Stimulated activated CD4-positive, alpha-beta T cell treated with anti-CD3 and anti-CD28 coated beads, Interleukin-12 subunit alpha, Interleukin-12 subunit beta, amount 100 ng/mL, for 48 hours (primary cell): Measurements from ENCODE around the gene SORCS3.

Source experiments
- DNase-seq, 3 donors: peaks; one replicate each; pipeline ENCODE4 v3.0.0-alpha.2; 2020; ENCODE audit warnings: low read depth in 2 of 3, low spot score in 1 of 3

SORCS3 gene

DNA sequence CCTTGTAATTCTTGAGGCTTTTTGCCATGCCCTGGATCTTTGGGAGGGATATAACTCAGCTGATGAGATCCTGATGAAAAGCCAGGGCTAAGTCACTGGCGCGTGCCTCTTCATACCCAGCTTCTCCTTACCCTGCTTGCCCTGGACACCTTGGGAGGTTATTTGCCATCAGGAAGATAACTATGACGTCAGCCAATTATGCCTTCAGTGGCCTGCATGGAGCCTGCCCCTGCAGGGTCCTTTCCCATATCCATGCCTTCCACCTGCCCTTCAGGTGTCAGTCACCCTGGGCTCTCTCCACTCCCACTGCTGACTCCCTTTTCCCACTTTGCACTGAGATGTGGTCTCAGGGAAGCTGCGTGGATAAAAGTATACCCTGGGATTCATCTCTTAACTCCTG is 520.1 kb downstream of the SORCS3 start:
- DNase-seq: no peak

- DNase-seq: no peak
Observed at GRCh38 chr10:105161767-105162166, 520.7 kb downstream of the SORCS3 start.

DNA sequence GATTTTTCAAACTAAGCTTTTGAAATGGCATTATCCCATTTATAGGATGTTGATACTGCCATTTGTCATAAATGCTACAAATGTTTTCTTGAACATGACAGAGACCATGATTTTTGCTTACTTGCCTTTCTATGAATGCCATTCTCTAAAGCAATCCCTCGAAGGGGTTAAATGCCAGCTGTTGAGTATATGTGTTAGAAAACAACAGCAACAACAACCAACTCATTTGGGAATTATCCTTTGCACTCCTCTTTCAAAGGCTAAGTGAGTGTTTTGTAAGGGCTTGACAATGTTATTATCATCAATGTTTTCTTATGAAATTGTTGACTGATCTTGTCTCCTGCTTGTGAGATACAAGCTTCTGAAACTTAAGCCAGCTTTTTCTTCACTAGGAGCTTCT is 529.4 kb downstream of the SORCS3 start:
- DNase-seq: no peak

DNA sequence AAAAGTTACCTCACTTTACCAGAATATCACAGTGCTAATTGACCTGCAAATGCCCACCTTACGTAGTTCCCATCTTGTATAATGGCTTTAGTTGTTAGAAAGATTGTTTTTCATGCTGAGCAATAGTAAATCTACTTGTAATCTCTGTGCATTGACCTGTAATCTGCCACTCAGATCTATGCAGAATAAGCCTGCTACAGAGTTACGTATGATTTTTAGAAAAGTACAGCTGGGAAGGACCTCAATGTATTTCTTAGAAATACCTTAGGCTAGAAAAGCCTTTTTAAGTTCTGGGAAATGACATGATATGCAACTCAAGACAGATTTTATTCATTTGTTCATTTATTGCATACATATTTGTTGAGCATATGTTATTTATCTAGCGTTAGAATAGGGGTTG is 530.9 kb downstream of the SORCS3 start:
- no peak for DNase-seq

DNA sequence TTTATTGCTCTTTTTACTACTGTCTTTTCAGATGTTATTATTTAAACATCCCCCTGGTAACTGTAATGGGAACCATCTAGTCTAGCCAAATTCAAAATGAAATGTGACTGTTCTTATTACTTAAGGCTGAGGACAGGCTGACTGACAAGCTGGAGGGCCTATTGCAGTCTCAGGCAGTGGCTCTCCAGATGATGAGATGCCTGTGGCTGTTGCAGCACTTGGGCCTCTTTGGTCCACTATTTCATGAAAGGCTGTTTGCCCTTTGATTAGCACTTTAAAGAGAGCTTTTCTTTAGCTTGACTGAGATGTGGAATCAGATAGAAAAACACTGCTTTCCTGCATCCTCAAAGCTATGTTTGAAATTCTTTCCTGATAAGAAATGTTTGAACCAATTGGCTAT is 540.5 kb downstream of the SORCS3 start:
- DNase-seq: no peak

DNA sequence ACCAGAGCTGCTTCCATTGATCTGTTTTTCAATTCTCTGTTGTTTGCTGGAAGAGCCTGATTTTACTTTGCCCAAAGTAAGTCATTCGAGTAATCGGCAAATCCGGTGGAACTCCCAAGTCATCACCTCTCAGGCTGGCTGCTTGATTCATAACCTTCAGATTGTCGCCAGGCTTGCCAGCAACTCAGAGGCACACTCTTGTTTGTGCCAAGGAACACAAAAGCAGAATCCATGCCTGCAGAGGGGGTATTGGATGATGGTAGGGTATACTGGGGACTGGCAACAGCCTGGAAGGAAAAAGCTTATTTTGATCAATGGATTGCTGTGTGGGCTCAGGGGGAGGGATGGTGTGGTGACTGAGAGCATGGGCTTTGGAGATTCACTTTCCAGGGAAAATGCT is 542.4 kb downstream of the SORCS3 start:
- DNase-seq: no peak

DNA sequence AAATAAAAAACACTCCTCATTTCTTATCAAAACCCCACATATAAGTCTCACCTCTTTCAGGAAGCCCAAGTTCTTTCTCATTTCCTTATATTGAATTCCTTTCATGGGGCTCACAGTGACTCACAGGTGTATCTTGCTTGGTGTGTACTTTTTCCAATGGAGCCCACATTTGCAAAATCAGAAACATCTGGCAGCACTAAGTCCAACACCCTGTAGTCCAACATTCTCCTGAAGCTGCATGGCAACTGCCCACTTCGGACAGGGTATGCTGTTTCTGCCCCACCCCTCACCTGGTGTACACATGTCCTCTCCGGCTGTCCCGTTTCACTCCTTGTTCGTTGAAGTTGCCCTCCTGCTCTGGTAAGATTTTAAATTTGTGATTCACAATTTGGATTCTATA is 544.1 kb downstream of the SORCS3 start:
- DNase-seq: no peak

DNA sequence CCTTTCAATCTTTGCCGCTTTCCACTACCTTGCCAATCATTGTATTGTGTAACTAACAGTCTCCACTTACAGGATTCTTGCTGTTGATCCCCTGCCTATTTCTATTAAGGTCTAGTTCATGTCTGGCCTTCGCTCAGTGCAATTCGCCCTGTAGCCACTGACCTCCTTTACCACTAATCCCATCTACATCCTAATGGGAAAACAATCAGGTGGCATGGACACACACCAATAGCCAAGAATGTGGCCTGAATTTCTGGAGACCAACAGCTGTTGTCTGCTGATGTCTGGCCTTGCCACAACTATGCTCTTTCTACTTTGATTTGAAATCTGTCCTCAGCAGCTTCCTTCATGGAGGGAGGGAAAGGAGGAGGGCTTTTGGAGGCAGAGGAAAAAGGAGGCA is 546.2 kb downstream of the SORCS3 start:
- no peak for DNase-seq

DNA sequence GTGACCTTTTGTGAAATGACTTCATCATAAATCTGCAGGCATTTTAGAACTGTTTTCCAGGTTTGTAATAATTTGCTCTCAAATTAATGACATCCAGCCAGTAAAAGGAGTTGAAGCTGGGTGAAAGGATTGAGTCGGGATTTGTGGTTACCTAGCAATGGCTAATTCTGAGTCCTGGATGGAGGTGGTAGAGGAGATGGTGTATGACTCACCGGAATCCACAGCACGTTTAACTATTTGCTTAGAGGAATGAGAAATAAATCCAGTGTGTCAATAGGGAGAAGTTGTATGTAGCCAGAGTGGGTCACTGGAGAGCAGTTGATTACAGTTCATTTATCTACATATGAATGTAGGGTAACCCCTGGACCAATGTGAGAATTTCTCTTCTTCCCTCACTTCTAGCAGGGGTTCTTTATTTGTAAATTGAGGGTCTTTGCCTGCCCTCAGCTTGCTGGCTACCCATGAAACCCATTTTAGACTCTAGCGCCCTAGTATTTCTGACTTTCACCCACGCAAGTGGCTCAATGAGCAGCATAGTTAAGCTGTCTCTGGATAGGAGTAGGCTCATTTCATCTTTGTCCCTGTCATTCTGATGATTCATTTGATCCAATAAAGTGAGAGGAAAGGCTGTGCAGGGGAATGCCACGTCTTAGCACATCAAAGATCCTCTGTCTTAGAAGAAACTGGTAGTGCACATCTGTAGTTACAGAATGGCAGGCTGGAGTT is 547.8 kb downstream of the SORCS3 start:
- DNase-seq: no peak

GRCh38 chr10:105189463-105189800 is 548.3 kb downstream of the SORCS3 start:
- no peak for DNase-seq

- no peak for DNase-seq
Observed at GRCh38 chr10:105192146-105192545, 551.1 kb downstream of the SORCS3 start.

- no peak for DNase-seq
Observed at GRCh38 chr10:105192861-105193260, 551.8 kb downstream of the SORCS3 start.

- no peak for DNase-seq
Observed at GRCh38 chr10:105195831-105196230, 554.7 kb downstream of the SORCS3 start.

DNA sequence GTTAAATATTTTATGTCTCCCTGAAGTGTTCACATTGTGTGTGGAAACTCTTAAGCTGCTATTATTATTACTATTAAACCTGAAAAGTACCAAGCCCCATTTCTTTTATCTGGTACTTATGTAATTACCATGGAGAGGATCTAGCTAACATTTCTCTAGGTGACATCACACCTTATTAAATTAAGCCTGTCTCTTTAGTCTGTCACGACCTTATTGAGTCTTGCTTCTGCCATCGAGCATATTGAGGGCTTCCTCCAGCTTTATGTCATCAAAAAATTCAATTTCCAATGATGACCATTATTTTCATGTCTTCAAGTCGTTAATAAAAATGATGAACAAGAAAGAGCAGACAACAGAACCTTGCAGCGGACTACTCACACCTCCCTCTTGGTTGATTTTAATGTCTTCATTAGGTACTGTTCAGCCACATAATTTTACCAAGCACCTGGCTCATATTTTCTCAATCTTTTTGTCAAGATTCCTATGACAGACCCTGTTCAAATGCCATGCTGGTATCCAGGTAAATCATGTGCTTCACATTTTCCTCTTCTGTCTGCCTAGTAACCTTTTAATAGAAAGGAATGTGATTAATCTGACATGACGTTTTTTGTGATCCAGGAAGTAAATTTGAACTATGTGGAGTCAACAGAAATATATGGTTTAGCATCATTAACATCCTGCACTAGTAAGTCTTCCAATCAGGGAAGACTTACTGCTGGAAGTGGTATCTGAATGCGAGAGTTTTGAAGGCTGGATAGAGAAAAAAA is 556.7 kb downstream of the SORCS3 start:
- DNase-seq: no peak

- DNase-seq: no peak
Observed at GRCh38 chr10:105206616-105207015, 565.5 kb downstream of the SORCS3 start.

GRCh38 chr10:105207476-105207995 is 566.4 kb downstream of the SORCS3 start:
- no peak for DNase-seq

- no peak for DNase-seq
Observed at GRCh38 chr10:105210546-105210945, 569.5 kb downstream of the SORCS3 start.

DNA sequence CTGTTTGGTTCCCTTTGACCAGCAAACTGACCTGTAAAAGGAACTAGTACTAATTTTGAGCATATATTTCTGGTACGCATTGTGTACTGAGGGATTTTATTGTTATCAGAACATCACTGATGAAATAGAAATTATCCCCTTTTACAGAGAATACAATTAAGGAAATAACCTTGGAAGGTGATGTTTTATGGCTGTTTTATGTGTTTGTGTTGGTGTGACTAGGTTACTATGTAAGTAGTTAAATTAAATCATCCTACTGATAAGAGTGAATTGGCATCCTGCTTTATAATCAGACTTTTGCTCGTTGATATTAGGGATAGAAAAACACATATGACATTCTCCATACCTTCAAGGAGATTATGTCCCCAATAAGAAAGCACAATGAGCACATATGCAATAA is 596.6 kb downstream of the SORCS3 start:
- no peak for DNase-seq

DNA sequence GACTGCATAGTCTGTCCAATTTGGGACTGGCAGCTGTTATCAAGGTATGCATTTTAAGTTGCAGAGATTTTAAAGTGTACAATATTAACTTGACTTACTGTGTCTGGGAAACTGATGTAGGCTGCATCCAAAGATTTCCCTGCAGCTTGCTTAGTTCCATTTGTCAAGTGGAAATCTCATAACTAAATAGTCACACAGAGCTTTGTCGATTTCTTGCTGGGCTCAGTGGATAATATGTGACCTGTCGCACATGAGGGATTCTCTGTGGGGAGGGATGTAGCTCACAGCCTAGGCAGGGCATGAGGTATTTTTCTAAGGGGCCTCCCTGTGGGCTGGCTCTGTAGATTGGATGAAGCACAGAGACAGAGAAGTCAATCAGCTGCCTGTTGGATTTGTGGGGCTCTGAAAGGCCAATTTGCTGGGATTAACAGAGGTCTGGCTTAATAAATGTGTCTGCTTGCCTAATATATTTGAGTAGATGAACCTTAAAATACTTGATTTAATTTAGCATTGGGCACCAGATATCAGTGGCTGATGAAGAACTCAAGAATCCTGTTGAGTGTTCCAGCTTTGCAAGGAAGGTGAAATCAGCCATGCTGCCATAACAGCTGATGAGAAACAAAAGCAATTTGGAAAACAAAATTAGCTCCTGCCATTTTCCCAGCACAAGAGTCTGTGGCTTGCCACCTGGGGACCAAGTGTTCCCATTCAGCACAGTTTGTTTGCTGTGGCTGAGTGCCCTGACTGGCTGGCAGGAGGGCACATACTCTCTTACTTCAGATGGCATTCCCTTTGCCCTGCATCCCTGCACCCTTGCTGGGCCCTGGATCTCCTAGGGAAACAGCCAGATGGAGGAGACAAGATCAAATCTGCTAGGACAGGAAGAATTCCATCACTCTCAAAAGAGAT is 598.5 kb downstream of the SORCS3 start:
- no peak for DNase-seq

GRCh38 chr10:105241254-105241653 is 600.2 kb downstream of the SORCS3 start:
- no peak for DNase-seq

- no peak for DNase-seq
Observed at GRCh38 chr10:105243381-105243780, 602.3 kb downstream of the SORCS3 start.

DNA sequence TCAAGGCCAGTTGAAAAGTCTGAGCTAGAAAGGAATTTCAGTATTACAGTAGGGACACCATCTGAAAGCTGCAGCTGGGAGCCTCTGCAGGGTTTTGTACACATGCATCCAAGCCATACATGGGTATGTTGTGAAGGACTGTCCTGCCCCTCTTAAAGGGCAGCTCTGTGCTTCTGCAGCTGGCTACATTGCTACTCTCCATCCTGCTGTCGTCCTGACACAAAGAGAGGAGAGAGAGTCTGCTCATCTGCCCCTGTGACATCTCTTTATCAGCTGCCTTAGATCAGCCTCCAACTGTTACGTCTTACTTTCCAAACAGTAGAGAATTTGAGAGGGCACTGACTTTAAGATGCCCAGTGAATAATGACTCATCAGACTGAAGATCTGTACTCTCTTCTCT is 602.7 kb downstream of the SORCS3 start:
- no peak for DNase-seq
